Endothelial cell of umbilical vein (primary cell): ENCODE results near the gene SAE1. TPM values are rescaled to one million over a fixed set of nuclear protein-coding genes. Genes with fewer than 3 reads are reported as not detected.

ENCODE experiments used
- BruUV-seq: library from RNA; stranded (reverse); fragments of 400-500 nt; replicated peaks from 2 replicates; lab custom pipeline; 2021; lab: Mats Ljungman, UMichigan
- CTCF ChIA-PET: fragments of 300-600, 350-600 bp; sonication (Branson Sonifier 250); formaldehyde crosslinking; loops from one replicate; lab custom pipeline; 2021; ENCODE audit warnings: antibody characterized with exemption, inconsistent platforms; lab: Charles Lee
- POLR2A ChIA-PET: fragments of 300-600, 350-600 bp; sonication (Branson Sonifier 250); formaldehyde crosslinking; loops from one replicate; lab custom pipeline; 2021; ENCODE audit warnings: antibody characterized with exemption, inconsistent platforms; lab: Charles Lee
- DNase-seq: peaks from one replicate; pipeline ENCODE4 v3.0.0-alpha.2; 2011; ENCODE audit warnings: low read depth, low spot score
- FAIRE-seq: peaks from 2 replicates; lab custom pipeline; 2011; peaks lifted over from hg19 to GRCh38; lab: Jason Lieb, UNC
- H2AFZ ChIP-seq: 2 replicates; pipeline ENCODE4 v1.6.0; 2012; ENCODE audit warnings: low read depth, low read length, control low read depth, inconsistent platforms
- H3K27ac ChIP-seq: 2 replicates; pipeline ENCODE4 v1.5.1; 2011; ENCODE audit warnings: low read depth, mild to moderate bottlenecking, control low read depth, low read length, moderate library complexity; ENCODE audit not compliant: insufficient read depth
- H3K27me3 ChIP-seq, 2 experiments: 2 replicates each; pipeline versions ENCODE4 v1.6.0 to v1.6.1; 2011; ENCODE audit warnings: low read length in 2 of 2, mixed read lengths in 1 of 2; ENCODE audit not compliant: control insufficient read depth in 2 of 2, insufficient read depth in 2 of 2
- H3K36me3 ChIP-seq, 2 experiments: 2 replicates in 1 of 2; 3 replicates in 1 of 2; pipeline ENCODE4 v1.5.1; 2011; ENCODE audit warnings: low read length in 2 of 2, mild to moderate bottlenecking in 1 of 2, moderate library complexity in 1 of 2; ENCODE audit not compliant: control insufficient read depth in 2 of 2, insufficient read depth in 2 of 2; ENCODE audit errors: extremely low read depth in 1 of 2
- H3K4me1 ChIP-seq: 3 replicates; pipeline ENCODE4 v1.5.1; 2011; ENCODE audit warnings: mild to moderate bottlenecking, low read length; ENCODE audit not compliant: control insufficient read depth, insufficient read depth; ENCODE audit errors: extremely low read depth
- H3K4me2 ChIP-seq: 2 replicates; pipeline ENCODE4 v1.6.1; 2011; ENCODE audit warnings: low read length, control low read depth, mixed read lengths; ENCODE audit not compliant: insufficient read depth
- H3K4me3 ChIP-seq, 3 experiments: fragments of 200-600 bp in 1 of 3; sonication (generic), shearing (Covaris generic) in 1 of 3; replicated peaks in 1 of 3; 2 replicates each; pipeline ENCODE4 v1.5.1; 2011 to 2016; ENCODE audit warnings: control low read depth in 3 of 3, low read length in 3 of 3, mild to moderate bottlenecking in 2 of 3, inconsistent platforms in 1 of 3, low read depth in 1 of 3, moderate library complexity in 1 of 3; ENCODE audit not compliant: insufficient read depth in 1 of 3
- H3K79me2 ChIP-seq: 2 replicates; pipeline ENCODE4 v1.6.0; 2012; ENCODE audit warnings: low read length, inconsistent platforms; ENCODE audit not compliant: control insufficient read depth, insufficient read depth
- H3K9ac ChIP-seq: replicated peaks from 2 replicates; pipeline ENCODE3; 2011; ENCODE audit warnings: low read length, control low read depth; ENCODE audit not compliant: insufficient read depth; ENCODE audit errors: extremely low read depth
- H3K9me1 ChIP-seq: replicated peaks from 3 replicates; pipeline ENCODE4 v1.6.0; 2011; ENCODE audit warnings: mild to moderate bottlenecking, low read length; ENCODE audit not compliant: control insufficient read depth, insufficient read depth; ENCODE audit errors: extremely low read depth
- H3K9me3 ChIP-seq: replicated peaks from 2 replicates; pipeline ENCODE4 v1.5.1; 2012; ENCODE audit warnings: low read length, inconsistent platforms; ENCODE audit not compliant: control insufficient read depth, insufficient read depth
- H4K20me1 ChIP-seq: replicated peaks from 2 replicates; pipeline ENCODE3; 2011; ENCODE audit warnings: mild to moderate bottlenecking, low read length; ENCODE audit not compliant: control insufficient read depth, insufficient read depth; ENCODE audit errors: extremely low read depth
- EZH2 ChIP-seq: IDR thresholded peaks from 2 replicates; pipeline ENCODE4 v1.6.1; 2012; ENCODE audit warnings: borderline replicate concordance, low read depth, mild to moderate bottlenecking, moderate library complexity, low read length, inconsistent platforms; ENCODE audit not compliant: severe bottlenecking
- FOS ChIP-seq: IDR thresholded peaks from 2 replicates; pipeline ENCODE4 v1.6.1; 2011; ENCODE audit warnings: mild to moderate bottlenecking, low read length, moderate library complexity, borderline replicate concordance; ENCODE audit not compliant: insufficient read depth
- GATA2 ChIP-seq: IDR thresholded peaks from 2 replicates; pipeline ENCODE4 v1.7.0; 2011; ENCODE audit warnings: low read depth, mild to moderate bottlenecking, moderate library complexity, mixed read lengths, low read length; ENCODE audit not compliant: insufficient read length, insufficient read depth
- JUN ChIP-seq: IDR thresholded peaks from 2 replicates; pipeline ENCODE4 v1.6.1; 2011; ENCODE audit warnings: borderline replicate concordance, low read depth; ENCODE audit not compliant: insufficient read length, insufficient read depth
- MYC ChIP-seq: IDR thresholded peaks from one replicate; pipeline ENCODE4 v1.6.1; 2011; ENCODE audit warnings: mild to moderate bottlenecking, low read depth, low read length
- POLR2A ChIP-seq: IDR thresholded peaks from 2 replicates; pipeline ENCODE4 v1.6.1; 2012; ENCODE audit warnings: low read depth, mild to moderate bottlenecking, control low read depth, low read length
- POLR2AphosphoS5 ChIP-seq: IDR thresholded peaks from 2 replicates; pipeline ENCODE4 v1.6.1; 2012; ENCODE audit warnings: low read depth, mild to moderate bottlenecking, control low read depth, low read length, moderate library complexity; ENCODE audit not compliant: insufficient read depth
- dilution Hi-C: fragments of 300-500 bp; cut with MboI; formaldehyde crosslinking; loops from one replicate; pipeline ENCODE4 v1.15.0; 2019; ENCODE audit warnings: low sequenced_read_pairs; ENCODE audit not compliant: extremely low pct_ligation_motif_present
- intact Hi-C: fragments of 100-400 bp; cut with micrococcal nuclease; formaldehyde crosslinking; loops from one replicate; pipeline ENCODE4 v1.10.0; 2022
- polyA plus RNA-seq, 4 experiments: library from polyadenylated mRNA; depleted of rRNA in 3 of 4; stranded (reverse) in 3 of 4; unstranded in 1 of 4; fragments of >200 nt; gene quantifications; 2 replicates each; pipeline versions ENCODE4 v1.2.1 to v1.2.3, GENCODE V29; 2011 to 2012; ENCODE audit warnings: missing spikeins in 1 of 4
- total RNA-seq: library from RNA; stranded (reverse); gene quantifications from 2 replicates; pipeline ENCODE4 v1.2.3, GENCODE V29; 2021
- TF ChIP-seq, protein P1 (sequence below): IDR thresholded peaks from 2 replicates; pipeline ENCODE4 v1.6.1; 2011; ENCODE audit not compliant: insufficient read depth, insufficient read length
- TF ChIP-seq, protein P2 (sequence below), 2 donors: IDR thresholded peaks; 1 replicate in 1 of 2; 2 replicates in 1 of 2; pipeline ENCODE4 v1.5.1; 2011; ENCODE audit warnings: low read length in 2 of 2, mild to moderate bottlenecking in 2 of 2, moderate library complexity in 2 of 2, control low read depth in 1 of 2, inconsistent platforms in 1 of 2, low read depth in 1 of 2; ENCODE audit not compliant: insufficient read depth in 1 of 2; ENCODE audit errors: extremely low read depth in 1 of 2

SAE1 gene
- total and polyA plus RNA-seq, 2 donors (not counting 3 experiments of a cell fraction or from before 2014, with no cell fraction given) = 165 to 219 TPM

DNA sequence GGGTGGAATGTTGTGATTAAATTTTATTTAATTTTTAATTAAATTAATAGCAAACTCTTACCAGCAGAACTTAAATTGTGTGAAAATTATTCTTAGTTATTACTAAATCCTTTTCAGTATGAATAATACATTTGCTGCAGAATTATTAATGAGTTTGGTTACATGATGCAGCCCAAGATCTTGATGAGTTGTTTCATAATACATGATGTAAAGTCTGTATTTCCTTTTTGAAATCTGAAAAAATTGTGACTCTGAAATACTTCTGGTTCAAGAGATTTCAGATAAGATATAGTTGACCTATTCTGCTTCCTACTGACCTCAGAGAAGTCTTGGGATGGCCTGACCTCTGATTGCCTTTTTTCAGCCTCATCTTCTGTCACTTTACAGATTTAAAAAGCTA, 11.1 kb downstream of the SAE1 start:
- H3K4me1 ChIP-seq = no peaks in the 10 kb centered on the region
- ChIA-PET CTCF (interaction anchor here (1.1 to 1.5 kb wide), 4 partner anchors 10 to 105 kb away, joined by 3 to 5 read pairs (median 4); partner anchors contain the start of gene SAE1), POLR2A (interaction anchor here (0.5 kb wide), 1 partner anchor 84 kb away, joined by 3 read pairs; no protein-coding TSS in a partner anchor)
- intact Hi-C loops (no loop called here), dilution Hi-C loops (no loop called here)
- H3K36me3 ChIP-seq = peaks cover 20 to 25% of the 10 kb centered on the region in 2 experiments
- H3K27ac ChIP-seq = no peak overlapping the region
- H4K20me1 ChIP-seq = peaks cover 5% of the 10 kb centered on the region
- H3K9me1 ChIP-seq = no peaks in the 10 kb centered on the region
- no peak for TF ChIP-seq POLR2A
- no peak for TF ChIP-seq EZH2
- TF ChIP-seq, protein P1, sequence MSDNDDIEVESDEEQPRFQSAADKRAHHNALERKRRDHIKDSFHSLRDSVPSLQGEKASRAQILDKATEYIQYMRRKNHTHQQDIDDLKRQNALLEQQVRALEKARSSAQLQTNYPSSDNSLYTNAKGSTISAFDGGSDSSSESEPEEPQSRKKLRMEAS = no peak
- TF ChIP-seq JUN = no peak
- no peak for TF ChIP-seq MYC
- TF ChIP-seq GATA2 = no peak
- TF ChIP-seq, protein P2, sequence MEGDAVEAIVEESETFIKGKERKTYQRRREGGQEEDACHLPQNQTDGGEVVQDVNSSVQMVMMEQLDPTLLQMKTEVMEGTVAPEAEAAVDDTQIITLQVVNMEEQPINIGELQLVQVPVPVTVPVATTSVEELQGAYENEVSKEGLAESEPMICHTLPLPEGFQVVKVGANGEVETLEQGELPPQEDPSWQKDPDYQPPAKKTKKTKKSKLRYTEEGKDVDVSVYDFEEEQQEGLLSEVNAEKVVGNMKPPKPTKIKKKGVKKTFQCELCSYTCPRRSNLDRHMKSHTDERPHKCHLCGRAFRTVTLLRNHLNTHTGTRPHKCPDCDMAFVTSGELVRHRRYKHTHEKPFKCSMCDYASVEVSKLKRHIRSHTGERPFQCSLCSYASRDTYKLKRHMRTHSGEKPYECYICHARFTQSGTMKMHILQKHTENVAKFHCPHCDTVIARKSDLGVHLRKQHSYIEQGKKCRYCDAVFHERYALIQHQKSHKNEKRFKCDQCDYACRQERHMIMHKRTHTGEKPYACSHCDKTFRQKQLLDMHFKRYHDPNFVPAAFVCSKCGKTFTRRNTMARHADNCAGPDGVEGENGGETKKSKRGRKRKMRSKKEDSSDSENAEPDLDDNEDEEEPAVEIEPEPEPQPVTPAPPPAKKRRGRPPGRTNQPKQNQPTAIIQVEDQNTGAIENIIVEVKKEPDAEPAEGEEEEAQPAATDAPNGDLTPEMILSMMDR (IDR thresholded peaks at IDR 0.05; ENCODE audit: extremely low read depth in 1 of 2, insufficient read depth in 1 of 2, low read depth in 1 of 2, low read length in 2 of 2) = no peak
- TF ChIP-seq POLR2AphosphoS5 = no peak
- TF ChIP-seq FOS = no peak
- DNase-seq (no peak), FAIRE-seq (no peak)
- H3K27me3 ChIP-seq = no peaks in the 10 kb centered on the region
- no peak overlapping the region for H3K4me3 ChIP-seq
- no TSS peak for BruUV-seq
- H2AFZ ChIP-seq = no peak overlapping the region
- H3K79me2 ChIP-seq = peaks cover 88% of the 10 kb centered on the region
- H3K4me2 ChIP-seq = no peak overlapping the region
- H3K9me3 ChIP-seq = no peaks in the 10 kb centered on the region
- H3K9ac ChIP-seq = no peak overlapping the region
